Coronary artery (tissue), 2 donors: ENCODE results near the gene SCAPER.
"Not testable (repeated sequence)": the region's sequence is repeated elsewhere in the genome, so short reads cannot be mapped to it uniquely, and the experiment has no call there.

ENCODE experiments used
- DNase-seq: peaks from one replicate; pipeline ENCODE4 v3.0.0-alpha.2; 2017; ENCODE audit warnings: low spot score
- H3K27ac ChIP-seq, 2 donors: fragments of 200-600 bp; sonication (generic); one replicate each; pipeline ENCODE4 v1.5.1; 2016 to 2019
- H3K4me3 ChIP-seq: fragments of 200-600 bp; sonication (generic); 2 replicates; pipeline ENCODE4 v1.5.1; 2016; ENCODE audit warnings: mild to moderate bottlenecking, moderate library complexity
- TF ChIP-seq, protein P1 (sequence below): fragments of 200-600 bp; sonication (generic); IDR thresholded peaks from one replicate; pipeline ENCODE4 v1.5.1; 2019; ENCODE audit warnings: antibody characterized with exemption

Gene SCAPER

DNA sequence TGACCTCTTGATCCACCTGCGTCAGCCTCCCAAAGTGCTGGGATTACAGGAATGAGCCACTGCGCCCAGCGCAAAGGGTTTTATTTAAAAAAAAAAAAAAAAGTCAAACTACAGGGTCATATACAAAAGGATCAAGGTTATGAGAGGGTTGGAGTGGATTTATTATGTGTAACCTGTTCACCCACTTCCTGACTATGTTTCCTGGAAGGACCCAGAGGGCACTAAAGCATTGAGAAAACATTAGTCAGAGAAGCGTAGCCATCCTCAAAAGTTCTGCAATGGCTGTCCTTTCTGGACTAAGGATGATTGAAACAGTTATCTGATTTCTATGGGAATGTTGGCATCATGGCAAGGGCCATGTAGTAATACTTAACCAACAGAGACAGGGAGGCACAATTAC is 7.3 kb upstream of the SCAPER start:
- H3K27ac ChIP-seq, result no peak overlapping the region
- no peak for DNase-seq
- no peak overlapping the region for H3K4me3 ChIP-seq
- TF ChIP-seq, protein P1, sequence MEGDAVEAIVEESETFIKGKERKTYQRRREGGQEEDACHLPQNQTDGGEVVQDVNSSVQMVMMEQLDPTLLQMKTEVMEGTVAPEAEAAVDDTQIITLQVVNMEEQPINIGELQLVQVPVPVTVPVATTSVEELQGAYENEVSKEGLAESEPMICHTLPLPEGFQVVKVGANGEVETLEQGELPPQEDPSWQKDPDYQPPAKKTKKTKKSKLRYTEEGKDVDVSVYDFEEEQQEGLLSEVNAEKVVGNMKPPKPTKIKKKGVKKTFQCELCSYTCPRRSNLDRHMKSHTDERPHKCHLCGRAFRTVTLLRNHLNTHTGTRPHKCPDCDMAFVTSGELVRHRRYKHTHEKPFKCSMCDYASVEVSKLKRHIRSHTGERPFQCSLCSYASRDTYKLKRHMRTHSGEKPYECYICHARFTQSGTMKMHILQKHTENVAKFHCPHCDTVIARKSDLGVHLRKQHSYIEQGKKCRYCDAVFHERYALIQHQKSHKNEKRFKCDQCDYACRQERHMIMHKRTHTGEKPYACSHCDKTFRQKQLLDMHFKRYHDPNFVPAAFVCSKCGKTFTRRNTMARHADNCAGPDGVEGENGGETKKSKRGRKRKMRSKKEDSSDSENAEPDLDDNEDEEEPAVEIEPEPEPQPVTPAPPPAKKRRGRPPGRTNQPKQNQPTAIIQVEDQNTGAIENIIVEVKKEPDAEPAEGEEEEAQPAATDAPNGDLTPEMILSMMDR, result no peak

DNA sequence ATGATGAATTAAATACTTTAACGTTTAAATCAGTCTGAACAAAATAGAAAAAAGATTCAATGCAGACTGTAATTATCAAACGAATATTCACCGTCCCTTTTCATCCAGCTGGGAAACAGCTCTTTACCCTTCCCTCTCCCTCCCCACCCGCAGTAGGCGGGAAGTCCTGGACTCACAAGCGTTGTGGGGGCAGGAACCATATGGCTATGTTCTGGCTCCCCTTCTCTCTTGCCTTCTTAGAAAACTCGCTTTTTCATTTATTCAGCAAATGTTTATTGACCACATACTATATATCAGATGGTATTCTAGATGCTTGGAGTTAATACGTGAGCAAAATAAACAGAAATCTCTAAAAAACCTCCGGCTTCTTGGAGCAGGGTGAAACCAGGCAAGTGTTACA is 715 bp upstream of the SCAPER start:
- TF ChIP-seq, protein P1, result no peak
- H3K4me3 ChIP-seq, result peak overlapping the region; percentile 97
- no peak for DNase-seq

DNA sequence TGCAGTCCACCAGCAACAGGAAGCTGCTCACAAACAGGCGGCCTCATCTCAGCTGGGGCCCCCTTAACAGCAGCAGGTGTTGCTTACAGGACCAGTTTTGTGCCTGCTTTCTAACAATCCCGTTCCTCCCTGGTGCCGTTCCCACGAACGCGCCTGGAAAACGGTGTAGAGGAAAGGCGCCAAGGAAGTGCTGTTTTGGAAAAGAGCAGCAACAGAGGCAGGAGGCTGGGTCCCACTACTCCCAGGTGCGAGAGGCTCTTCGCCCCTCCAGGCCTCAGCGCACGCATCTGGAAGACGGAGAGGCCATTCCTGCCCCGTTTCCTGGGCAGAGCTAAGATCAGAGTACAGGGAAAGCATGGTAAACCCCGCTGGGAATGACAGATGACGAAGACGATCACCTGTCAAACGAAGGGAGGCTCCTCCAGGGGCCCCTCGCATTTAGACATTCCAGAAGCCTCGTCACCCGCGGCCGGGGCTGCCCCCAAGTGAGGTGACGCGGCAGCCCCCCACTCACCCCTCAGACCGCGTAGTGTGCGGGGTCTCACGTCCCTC is 603 bp downstream of the SCAPER start:
- TF ChIP-seq, protein P1, result no peak

More for the DNA sequence above, 715 bp upstream of the SCAPER start:
- peak overlapping the region; percentile 94 to 96 for H3K27ac ChIP-seq

DNA sequence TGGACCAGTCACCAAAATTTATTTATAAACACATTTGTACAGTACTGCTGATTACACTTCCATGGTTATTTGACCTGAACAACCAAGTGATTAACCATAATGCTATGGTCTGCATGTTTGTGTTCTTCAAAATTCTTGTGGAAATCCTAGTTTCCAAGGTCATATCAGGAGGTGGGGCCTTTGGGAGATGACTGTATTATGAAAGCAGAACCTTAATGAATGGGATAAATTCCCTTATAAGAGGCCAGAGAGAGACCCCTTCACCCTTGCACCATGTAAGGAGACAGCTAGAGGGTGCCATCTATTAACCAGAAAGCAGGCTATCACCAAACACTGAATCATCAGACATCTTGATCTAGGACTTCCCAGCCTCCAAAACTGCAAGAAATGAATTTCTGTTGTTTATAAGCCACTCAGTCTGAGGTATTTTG is 1.9 kb downstream of the SCAPER start:
- TF ChIP-seq, protein P1, result no peak
- no peak for DNase-seq
- Histone ChIP-seq H3K4me3 (no peak overlapping the region), H3K27ac (peak overlapping the region in 1 of 2 donors; percentile 96)

More for the DNA sequence above, 603 bp downstream of the SCAPER start:
- Histone ChIP-seq H3K4me3 (peak overlapping the region; percentile 97), H3K27ac (peak overlapping the region; percentile 94 to 96)
- no peak for DNase-seq

DNA sequence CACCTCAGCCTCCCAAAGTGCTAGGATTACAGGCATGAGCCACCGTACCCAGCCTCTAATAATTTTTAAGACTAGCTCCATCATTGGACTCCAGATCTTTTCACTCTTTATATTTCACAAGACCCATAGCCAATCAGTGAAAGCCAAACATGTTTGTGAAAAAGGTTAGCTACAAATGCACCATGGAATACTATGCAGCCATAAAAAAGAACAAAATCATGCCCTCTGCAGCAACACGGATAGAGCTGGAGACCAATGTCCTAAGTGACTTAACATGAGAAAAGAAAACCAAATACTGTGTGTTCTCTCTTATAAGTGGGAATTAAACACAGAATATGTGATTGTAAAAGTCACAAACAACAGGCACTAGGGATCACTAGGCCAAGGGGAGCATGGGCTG is 3.2 kb downstream of the SCAPER start:
- TF ChIP-seq, protein P1, result no peak
- Histone ChIP-seq H3K27ac (no peak overlapping the region), H3K4me3 (no peak overlapping the region)
- no peak for DNase-seq

DNA sequence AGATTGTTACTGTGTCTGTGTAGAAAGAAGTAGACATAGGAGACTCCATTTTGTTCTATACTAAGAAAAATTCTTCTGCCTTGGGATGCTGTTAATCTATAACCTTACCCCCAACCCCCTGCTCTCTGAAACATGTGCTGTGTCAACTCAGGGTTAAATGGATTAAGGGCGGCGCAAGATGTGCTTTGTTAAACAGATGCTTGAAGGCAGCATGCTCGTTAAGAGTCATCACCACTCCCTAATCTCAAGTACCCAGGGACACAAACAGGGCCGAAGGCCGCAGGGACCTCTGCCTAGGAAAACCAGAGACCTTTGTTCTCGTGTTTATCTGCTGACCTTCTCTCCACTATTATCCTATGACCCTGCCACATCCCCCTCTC is 5.2 kb downstream of the SCAPER start:
- not testable (repeated sequence) for H3K27ac ChIP-seq, H3K4me3 ChIP-seq, DNase-seq

DNA sequence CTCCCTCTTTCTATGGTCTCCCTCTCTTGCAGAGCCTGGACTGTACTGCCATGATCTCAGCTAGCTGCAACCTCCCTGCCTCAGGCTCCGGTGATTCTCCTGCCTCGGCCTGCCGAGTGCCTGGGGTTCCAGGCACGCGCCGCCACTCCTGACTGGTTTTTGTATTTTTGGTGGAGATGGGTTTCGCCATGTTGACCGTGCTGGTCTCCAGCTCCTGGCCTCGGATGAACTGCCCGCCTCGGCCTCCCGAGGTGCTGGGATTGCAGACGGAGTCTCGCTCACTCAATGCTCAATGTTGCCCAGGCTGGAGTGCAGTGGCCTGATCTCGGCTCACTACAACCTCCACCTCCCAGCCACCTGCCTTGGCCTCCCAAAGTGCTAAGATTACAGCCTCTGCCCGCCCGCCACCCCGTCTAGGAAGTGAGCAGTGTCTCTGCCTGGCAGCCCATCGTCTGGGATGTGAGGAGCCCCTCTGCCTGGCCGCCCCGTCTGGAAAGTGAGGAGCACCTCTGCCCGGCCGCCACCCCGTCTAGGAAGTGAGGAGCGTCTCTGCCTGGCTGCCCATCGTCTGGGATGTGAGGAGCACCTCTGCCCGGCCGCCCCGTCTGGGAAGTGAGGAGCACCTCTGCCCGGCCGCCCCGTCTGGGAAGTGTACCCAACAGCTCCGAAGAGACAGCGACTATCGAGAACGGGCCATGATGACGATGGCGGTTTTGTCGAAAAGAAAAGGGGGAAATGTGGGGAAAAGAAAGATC is 5.8 kb downstream of the SCAPER start:
- not testable (repeated sequence) for H3K4me3 ChIP-seq, DNase-seq, H3K27ac ChIP-seq

DNA sequence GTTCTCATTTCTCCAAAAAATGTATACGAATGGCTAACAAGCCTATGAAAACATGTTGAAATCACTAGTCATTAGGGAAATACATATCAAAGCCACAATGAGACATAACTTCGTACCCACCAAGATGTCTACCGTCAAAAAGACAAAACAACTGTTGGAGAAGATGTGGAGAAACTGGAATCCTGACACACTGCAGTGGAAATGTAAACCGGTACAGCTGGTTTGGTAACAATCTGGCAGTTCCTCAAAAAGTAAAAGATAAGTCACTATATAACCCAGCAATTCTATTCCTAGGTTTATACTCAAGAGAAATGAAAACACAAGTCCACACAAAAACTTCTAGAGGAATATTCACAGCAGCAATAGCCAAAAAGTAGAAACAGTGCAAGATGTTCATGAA is 7.0 kb downstream of the SCAPER start:
- no peak for DNase-seq
- H3K4me3 ChIP-seq, result no peak overlapping the region
- TF ChIP-seq, protein P1, result no peak
- no peak overlapping the region for H3K27ac ChIP-seq
